Neural crest cell (in vitro differentiated cells): ENCODE results near the gene PFAS. TPM values are rescaled to one million over a fixed set of nuclear protein-coding genes. Genes with fewer than 3 reads are reported as not detected.

ENCODE experiments used
- DNase-seq: peaks from one replicate; pipeline ENCODE4 v3.0.0; 2021; ENCODE audit warnings: low read depth, mixed read lengths, low spot score
- H3K27ac Mint-ChIP-seq: one replicate; pipeline ENCODE4 v1.8.0; 2021; ENCODE audit warnings: mild to moderate bottlenecking, mixed read lengths; ENCODE audit not compliant: unreplicated experiment
- H3K27me3 Mint-ChIP-seq: 2 replicates; pipeline ENCODE4 v1.8.0; 2021; ENCODE audit warnings: low read depth, mild to moderate bottlenecking, mixed read lengths
- H3K36me3 Mint-ChIP-seq: 2 replicates; pipeline ENCODE4 v1.8.0; 2021; ENCODE audit warnings: low read depth, mild to moderate bottlenecking, mixed read lengths
- H3K4me1 Mint-ChIP-seq: 2 replicates; pipeline ENCODE4 v1.8.0; 2021; ENCODE audit warnings: mixed read lengths
- H3K4me3 Mint-ChIP-seq: one replicate; pipeline ENCODE4 v1.8.0; 2021; ENCODE audit warnings: mild to moderate bottlenecking, mixed read lengths
- H3K9me3 Mint-ChIP-seq: 2 replicates; pipeline ENCODE4 v1.8.0; 2021; ENCODE audit warnings: mixed read lengths
- total RNA-seq: library from RNA; stranded (reverse); gene quantifications from 2 replicates; pipeline ENCODE4 v1.2.1, GENCODE V29; 2021
- TF ChIP-seq, protein P1 (sequence below): fragments of 200-600 bp; sonication (generic); conservative IDR thresholded peaks from 2 replicates; pipeline ENCODE4 v1.5.0; 2021; ENCODE audit warnings: antibody characterized with exemption, mild to moderate bottlenecking

PFAS gene
- total RNA-seq, 1 donor from 2014 or later = 201 TPM

DNA sequence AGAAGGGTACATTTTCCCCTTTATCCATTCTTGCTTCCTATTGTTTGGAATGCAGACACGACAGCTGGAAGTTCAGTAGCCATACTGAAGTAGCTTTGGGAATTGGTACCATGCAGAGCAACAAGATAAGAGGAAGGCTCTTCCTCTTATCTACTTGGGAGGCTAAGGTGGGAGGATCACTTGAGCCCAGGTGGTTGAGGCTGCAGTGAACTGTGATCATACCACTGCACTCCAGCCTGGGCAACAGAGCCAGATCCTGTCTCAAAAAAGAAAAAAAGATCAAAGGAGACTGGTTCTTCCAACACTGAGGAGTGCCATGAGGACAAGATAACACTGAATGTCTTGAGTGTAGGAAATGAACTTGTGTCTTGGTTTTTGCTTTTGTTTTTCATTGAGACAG lies 23.3 kb downstream of the PFAS start:
- TF ChIP-seq, protein P1, sequence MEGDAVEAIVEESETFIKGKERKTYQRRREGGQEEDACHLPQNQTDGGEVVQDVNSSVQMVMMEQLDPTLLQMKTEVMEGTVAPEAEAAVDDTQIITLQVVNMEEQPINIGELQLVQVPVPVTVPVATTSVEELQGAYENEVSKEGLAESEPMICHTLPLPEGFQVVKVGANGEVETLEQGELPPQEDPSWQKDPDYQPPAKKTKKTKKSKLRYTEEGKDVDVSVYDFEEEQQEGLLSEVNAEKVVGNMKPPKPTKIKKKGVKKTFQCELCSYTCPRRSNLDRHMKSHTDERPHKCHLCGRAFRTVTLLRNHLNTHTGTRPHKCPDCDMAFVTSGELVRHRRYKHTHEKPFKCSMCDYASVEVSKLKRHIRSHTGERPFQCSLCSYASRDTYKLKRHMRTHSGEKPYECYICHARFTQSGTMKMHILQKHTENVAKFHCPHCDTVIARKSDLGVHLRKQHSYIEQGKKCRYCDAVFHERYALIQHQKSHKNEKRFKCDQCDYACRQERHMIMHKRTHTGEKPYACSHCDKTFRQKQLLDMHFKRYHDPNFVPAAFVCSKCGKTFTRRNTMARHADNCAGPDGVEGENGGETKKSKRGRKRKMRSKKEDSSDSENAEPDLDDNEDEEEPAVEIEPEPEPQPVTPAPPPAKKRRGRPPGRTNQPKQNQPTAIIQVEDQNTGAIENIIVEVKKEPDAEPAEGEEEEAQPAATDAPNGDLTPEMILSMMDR = no peak
- Mint-ChIP-seq H3K27me3 (no peaks in the 10 kb centered on the region), H3K27ac (no peak overlapping the region), H3K9me3 (no peaks in the 10 kb centered on the region), H3K4me1 (no peaks in the 10 kb centered on the region), H3K4me3 (no peak overlapping the region), H3K36me3 (peaks cover 6% of the 10 kb centered on the region)
- DNase-seq = no peak

DNA sequence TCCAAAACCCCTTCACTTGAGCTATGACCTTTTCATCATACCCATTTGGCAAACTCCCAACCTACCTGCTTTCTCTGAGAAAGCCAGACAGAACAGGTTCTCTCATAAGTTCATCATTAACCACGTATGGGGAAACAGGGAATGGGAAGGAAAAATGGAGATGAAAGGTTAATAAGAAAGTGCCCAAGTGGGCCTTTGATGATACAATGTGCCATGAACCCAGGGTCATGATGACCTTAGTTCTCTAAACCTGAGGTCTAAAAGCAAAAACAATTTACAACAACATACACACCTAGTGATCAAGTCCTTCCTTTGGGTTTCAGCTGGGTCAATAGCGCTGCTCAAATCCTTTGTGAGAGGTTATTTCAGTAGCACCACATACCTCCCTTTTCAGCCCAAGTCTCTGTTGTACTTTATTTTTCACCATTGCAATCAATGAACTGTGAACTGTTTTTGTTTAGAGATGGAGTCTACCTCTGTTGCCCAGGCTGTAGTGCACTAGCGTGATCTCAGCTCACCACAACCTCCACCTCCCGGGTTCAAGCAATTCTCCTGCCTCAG lies 24.9 kb downstream of the PFAS start:
- DNase-seq = no peak
- Mint-ChIP-seq H3K9me3 (no peaks in the 10 kb centered on the region), H3K27me3 (no peaks in the 10 kb centered on the region), H3K36me3 (peaks cover 6% of the 10 kb centered on the region), H3K27ac (no peak overlapping the region), H3K4me3 (no peak overlapping the region), H3K4me1 (no peaks in the 10 kb centered on the region)
- TF ChIP-seq, protein P1 = no peak

DNA sequence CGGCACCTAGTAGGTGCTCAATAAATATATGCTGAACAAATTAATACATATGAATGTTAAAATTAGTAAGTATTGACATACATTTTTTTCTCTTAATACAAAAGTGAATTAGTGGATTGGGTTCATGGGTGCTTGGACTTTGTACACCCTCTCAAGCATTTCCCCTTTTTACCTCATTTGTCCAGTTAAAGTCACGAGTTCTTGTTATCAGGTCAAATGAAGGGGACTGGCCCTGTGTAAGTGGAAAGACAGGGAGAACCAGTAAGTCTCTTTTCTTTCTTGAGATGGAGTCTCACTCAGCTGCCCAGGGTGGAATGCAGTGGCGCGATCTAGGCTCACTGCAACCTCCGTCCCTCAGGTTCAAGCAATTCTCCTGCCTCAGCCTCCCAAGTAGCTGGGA lies 25.7 kb downstream of the PFAS start:
- Mint-ChIP-seq H3K27ac (no peak overlapping the region), H3K9me3 (no peaks in the 10 kb centered on the region), H3K36me3 (peaks cover 6% of the 10 kb centered on the region), H3K4me3 (no peak overlapping the region), H3K4me1 (no peaks in the 10 kb centered on the region), H3K27me3 (no peaks in the 10 kb centered on the region)
- TF ChIP-seq, protein P1 = no peak
- no peak for DNase-seq

DNA sequence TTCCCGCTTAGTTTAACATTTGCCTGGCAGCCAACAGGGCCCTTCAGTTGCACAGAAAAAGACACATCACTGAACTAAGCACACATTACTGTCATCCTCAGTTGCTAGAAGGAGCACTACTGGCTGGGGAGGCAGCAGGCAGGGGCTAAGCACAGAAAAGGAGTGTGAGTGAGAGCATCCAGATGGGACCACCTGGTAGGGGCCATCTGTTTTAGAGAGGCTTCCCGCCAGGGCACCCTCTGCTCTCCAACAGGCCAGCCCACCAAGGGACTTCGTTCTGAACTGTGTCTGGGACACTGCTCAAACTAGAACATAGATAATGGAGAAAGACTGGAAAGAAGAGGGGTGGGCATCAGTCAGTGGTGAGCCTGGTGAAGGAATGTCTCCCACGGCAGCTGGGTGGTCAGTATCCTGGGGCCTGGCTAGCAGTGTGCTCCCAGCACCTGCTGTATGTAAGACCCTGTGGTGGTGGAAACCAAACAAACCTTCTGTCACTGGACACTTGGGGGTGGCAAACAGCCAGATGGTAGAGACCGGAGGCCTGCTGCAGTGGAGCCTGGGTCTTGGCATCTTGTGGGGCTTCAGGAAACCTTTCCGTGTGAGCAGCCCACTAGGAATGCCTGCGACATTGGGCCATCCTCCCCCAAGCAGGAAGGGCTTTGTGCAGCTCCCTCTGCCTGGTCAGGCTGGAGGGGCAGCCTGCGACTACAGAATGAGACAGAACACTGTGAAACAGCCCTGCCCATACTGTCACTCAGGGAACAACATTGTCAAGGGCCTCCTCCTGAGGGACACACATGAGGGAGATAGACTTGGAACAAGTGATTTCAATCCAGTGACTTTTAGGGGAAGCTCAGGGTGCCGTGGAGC lies 26.6 kb downstream of the PFAS start:
- H3K4me3 Mint-ChIP-seq = no peak overlapping the region
- H3K27ac Mint-ChIP-seq = peak overlapping the region; percentile 84

DNA sequence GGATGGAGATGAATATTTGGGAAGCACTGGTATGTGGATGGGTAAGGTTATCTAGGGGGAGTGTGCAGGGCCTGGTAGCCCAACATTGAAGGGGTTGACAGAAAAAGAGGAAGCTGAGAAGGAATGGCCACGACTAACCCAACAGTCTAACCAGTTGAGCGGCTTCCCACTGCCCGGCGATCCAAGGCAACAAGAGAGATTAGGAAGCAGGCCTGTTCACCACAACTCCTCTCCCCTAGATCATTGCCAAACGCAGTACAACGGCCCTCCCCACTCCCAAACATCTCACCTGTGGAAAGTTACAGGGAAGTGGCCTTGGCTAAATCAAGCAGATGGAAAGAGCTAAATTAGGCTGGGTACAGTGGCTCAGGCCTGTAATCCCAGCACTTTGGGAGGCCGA lies 28.2 kb downstream of the PFAS start:
- Mint-ChIP-seq H3K9me3 (no peaks in the 10 kb centered on the region), H3K36me3 (no peaks in the 10 kb centered on the region), H3K27ac (no peak overlapping the region), H3K4me3 (no peak overlapping the region), H3K4me1 (no peaks in the 10 kb centered on the region), H3K27me3 (no peaks in the 10 kb centered on the region)
- TF ChIP-seq, protein P1 = no peak
- no peak for DNase-seq

More for the DNA sequence above, 26.6 kb downstream of the PFAS start:
- Mint-ChIP-seq H3K27me3 (no peaks in the 10 kb centered on the region), H3K4me1 (no peaks in the 10 kb centered on the region), H3K36me3 (peaks cover 3% of the 10 kb centered on the region), H3K9me3 (no peaks in the 10 kb centered on the region)
- DNase-seq = no peak
- TF ChIP-seq, protein P1 = no peak
